GM21526 (cell line): Measurements from ENCODE around the gene TDRD15.
"Not testable (repeated sequence)": the region's sequence is repeated elsewhere in the genome, so short reads cannot be mapped to it uniquely, and the experiment has no call there.

Experiments
- ATAC-seq: cut with Tn5 transposase; IDR thresholded peaks from one replicate; pipeline ENCODE4 v1.9.1; 2021; ENCODE audit warnings: moderate library complexity; ENCODE audit not compliant: unreplicated experiment, low FRiP score

The TDRD15 gene

GRCh38 chr2:21142149-21142548, 18.4 kb downstream of the TDRD15 start:
- no peak for ATAC-seq

DNA sequence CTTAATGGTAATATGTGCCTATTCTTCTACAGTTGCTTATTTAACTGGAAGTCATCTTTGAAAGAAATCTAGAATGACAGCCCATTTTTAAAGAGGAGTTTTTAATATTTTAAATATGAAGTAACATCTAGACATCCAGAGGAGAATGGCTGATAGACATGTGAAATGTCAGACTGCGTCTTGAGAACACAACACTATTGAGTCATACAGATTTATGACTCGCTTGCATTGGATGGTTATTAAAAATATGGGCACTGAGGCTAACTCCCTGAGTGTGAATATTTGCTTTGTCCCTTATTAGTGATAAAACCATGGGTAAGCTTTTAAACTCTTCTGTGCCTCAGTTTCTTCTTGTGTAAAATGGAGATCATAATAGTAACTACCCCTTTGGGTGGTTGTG, 22.9 kb downstream of the TDRD15 start:
- no peak for ATAC-seq

DNA sequence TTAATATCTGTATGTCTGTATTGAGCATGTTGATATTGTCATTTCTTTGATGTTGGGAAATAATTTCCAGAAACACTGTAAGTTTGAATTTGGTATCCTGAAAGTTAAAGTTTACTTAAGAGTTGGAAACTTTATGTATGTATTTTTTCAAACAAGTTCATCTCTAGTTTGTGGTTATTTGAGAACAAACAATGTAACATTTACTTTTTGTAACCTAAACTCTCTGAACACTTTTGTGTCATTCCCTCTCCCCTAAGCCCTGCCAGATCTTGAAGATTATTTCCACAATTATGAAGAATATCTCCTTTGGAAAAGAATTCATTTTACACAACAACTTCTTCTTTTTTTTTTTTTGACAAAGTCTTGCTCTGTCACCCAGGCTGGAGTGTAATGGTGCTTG, 24.9 kb downstream of the TDRD15 start:
- ATAC-seq: no peak

- not testable (repeated sequence) for ATAC-seq
These were observed 27.5 kb downstream of the TDRD15 start for GRCh38 chr2:21151234-21151633.

GRCh38 chr2:21155365-21156136, 31.8 kb downstream of the TDRD15 start:
- no peak for ATAC-seq

DNA sequence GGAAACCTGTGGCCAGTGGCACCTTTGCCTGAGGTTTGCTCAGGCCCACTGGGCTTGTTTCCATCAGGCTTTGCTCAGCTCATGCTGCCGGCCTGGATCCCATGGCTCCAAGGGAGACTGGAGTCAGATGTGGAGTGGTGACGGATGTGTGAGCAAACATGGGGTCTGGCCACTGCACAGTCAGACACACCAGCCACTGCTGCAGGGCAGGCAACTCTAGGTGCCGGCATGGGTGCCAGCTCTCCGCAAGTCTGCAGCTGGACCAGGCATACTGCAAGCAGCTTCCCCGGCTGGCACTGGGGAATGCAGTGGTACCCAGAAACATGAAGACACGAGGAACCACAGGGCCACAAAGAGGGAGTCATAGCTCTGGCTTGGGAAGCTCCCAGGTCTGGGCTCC, 37.4 kb downstream of the TDRD15 start:
- no peak for ATAC-seq

GRCh38 chr2:21161832-21162614, 38.3 kb downstream of the TDRD15 start:
- ATAC-seq: no peak

DNA sequence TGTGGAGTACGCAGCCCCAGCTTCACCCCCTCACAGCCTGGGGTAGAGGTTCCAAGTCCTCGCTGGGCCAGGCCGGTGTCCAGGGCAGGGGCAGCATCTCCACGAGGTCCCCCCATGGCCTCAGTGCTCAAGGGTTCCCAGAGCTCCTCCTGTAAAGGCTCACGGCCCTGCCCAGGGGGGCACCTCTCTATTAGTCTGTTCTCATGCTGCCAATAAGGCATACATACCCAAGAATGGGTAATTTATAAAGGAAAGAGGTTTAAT, 38.8 kb downstream of the TDRD15 start:
- ATAC-seq: no peak

DNA sequence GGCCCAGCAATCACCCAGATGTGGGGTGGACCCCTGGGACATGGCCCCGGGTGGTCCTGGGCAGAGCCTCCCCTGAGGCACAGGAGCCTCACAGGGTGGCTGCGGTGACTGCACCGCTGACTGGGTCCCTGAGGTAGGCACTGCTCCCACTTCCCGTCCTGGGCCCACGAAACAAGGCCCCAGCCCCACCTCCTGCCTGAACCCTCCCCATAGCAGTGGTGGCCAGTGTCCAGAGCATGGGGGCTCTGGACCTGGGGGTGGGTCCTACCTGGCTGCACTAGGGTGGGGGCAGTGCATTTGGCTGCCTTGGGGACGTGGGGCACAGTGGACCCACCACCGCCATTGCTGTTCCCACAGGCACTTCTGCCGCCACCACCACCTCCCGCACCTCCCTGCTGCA, 39.4 kb downstream of the TDRD15 start:
- no peak for ATAC-seq

DNA sequence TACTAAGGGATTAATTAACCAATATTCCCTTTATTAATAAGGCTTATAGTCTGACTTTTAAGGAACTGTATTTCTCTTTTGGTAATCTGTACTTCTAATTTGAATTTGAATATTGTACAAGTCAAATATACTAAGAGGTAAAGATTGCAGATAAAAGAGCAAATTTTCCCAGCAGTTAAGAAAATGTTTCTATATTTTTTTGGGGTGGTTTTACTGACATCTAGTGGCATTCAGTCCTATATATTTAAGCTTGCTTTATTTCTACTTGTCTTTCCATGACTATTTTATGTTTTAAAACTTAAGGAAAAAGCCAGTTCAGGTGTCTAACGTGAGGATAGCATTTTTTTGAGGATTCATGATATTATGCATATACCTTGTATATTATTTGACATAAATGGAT, 41.6 kb downstream of the TDRD15 start:
- ATAC-seq: no peak

DNA sequence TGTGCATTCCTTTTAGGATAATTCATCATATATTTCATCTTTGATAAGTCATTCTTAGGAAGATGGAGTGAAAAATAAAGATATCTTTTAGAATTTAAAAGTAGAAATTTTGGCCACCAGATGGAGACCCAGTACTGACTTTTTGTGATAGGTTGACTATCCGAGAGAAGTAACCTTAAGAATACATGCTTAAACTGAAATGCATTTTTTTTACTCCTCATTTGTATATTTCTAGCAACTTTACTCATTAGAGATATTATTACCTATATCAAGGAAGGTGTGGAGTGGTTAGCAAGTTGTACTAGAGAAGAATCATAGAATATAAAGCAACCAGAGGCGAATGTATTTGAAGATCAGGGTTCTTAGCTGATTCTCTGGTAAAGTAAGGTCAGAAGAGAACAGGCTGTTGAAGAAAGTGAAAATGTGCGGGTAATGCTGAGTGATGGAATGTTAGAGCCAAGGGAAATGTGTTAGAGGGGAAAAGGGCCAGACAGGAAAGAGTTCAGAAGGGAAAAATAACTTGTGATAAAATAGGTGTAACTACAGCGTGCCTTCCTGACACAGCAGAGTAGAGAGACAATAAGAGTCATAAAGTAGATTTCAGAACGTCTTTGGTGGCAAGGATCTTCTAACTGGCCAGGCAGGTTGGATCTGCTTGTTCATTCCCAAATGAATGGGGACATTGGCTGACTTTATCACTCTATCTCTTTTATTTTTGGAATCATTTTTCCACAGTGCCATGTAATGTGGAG, 52.3 kb downstream of the TDRD15 start:
- no peak for ATAC-seq

DNA sequence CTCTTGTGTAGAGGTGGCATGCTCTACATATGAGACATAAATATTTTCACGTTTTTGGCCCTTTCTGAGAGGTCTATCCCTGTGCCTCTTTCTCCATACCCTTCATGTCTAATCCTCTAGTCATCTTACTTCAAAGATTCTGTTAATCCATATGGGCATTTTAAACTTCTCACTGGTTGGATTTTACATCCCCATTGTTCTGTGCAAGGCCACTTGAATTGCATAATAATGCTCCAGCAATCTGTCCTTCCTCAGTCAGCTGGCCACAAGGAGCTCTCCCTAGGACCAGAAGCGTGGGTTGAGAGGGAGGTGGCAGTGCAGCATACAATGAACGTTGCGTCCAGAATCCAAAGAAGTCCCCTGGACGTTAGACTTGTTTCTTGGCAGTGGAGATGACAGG, 58.2 kb downstream of the TDRD15 start:
- no peak for ATAC-seq

- ATAC-seq: no peak
These were observed 59.5 kb downstream of the TDRD15 start for GRCh38 chr2:21183306-21183705.

GRCh38 chr2:21183726-21184125, 60.0 kb downstream of the TDRD15 start:
- ATAC-seq: no peak

DNA sequence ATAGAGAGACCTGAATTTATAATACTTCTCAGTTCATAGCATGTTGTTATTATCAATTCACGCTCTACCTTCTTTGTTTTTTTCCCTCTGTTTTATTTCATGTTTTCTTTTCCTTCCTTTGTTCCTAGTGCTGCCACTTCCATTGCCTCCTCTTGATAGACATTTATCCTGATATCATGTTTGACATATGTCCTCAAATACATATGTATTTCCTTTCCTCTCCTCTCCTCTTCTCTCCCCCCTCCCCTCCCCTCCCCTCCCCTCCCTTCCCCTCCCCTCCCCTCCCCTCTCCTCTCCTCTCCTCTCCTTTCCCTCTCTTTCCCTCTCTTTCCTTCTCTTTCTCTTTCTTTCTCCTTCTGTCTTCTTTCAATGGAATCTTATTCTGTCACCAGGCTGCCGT, 67.8 kb downstream of the TDRD15 start:
- no peak for ATAC-seq
